Anterior cingulate cortex (tissue), 58 donors: ENCODE measurements around the gene CCDC137.

Experiments used
- DNase-seq, 58 donors: peaks; one replicate each; lab custom pipeline; 2025; lab: John Stamatoyannopoulos, UW

Gene CCDC137

GRCh38 chr17:81648707-81649085 is 17.8 kb upstream of the CCDC137 start:
- DNase-seq = no peak

GRCh38 chr17:81650951-81651350 is 15.6 kb upstream of the CCDC137 start:
- no peak for DNase-seq

- DNase-seq = no peak
Measured at GRCh38 chr17:81651692-81652091, 14.8 kb upstream of the CCDC137 start.

- no peak for DNase-seq
Measured at GRCh38 chr17:81652906-81653771, 13.4 kb upstream of the CCDC137 start.

GRCh38 chr17:81655378-81656117 is 11.0 kb upstream of the CCDC137 start:
- DNase-seq = no peak

GRCh38 chr17:81656118-81656743 is 10.3 kb upstream of the CCDC137 start, which contains the start of gene PDE6G:
Gene PDE6G, minus strand, starts transcription at chr17:81656542. Its CDS starts 3,237 bp downstream, at chr17:81653305.
- no peak for DNase-seq

- no peak for DNase-seq
Measured at GRCh38 chr17:81656835-81657234, 9.7 kb upstream of the CCDC137 start.

GRCh38 chr17:81659038-81659437 is 7.5 kb upstream of the CCDC137 start:
- no peak for DNase-seq

GRCh38 chr17:81660441-81660840 is 6.1 kb upstream of the CCDC137 start:
- DNase-seq = no peak

GRCh38 chr17:81662002-81662401 is 4.5 kb upstream of the CCDC137 start:
- DNase-seq = no peak

GRCh38 chr17:81664051-81664470 is 2.5 kb upstream of the CCDC137 start:
- no peak for DNase-seq

GRCh38 chr17:81665205-81666091 is 1.1 kb upstream of the CCDC137 start:
- peak in 2 of 58 donors; percentile 12 to 22 for DNase-seq

GRCh38 chr17:81666092-81666341 is 520 bp upstream of the CCDC137 start:
- peak in 2 of 58 donors; percentile 39 to 43 for DNase-seq

GRCh38 chr17:81667754-81668153 is 1.2 kb downstream of the CCDC137 start:
- no peak for DNase-seq

- no peak for DNase-seq
Measured at GRCh38 chr17:81672504-81672903, 6.0 kb downstream of the CCDC137 start.

GRCh38 chr17:81672954-81673353 is 6.4 kb downstream of the CCDC137 start:
- no peak for DNase-seq

GRCh38 chr17:81673561-81674258 is 7.2 kb downstream of the CCDC137 start:
- DNase-seq = no peak

GRCh38 chr17:81675515-81676221 is 9.1 kb downstream of the CCDC137 start:
- DNase-seq = peak in 16 of 58 donors; percentile 4 to 44 (median 31)

- DNase-seq = peak in 3 of 58 donors; percentile 22 to 37 (median 33)
Measured at GRCh38 chr17:81676906-81677305, 10.4 kb downstream of the CCDC137 start.
